Ammon's horn (tissue), 1 donor: Measurements from ENCODE around the gene GPD1L.
A peak's percentile ranks its signal among the peaks of the same experiment; 100 is the strongest.
"Not testable (repeated sequence)": the region's sequence is repeated elsewhere in the genome, so short reads cannot be mapped to it uniquely, and the experiment has no call there.

Experiments used
- DNase-seq: peaks from one replicate; pipeline ENCODE4 v3.0.0-alpha.2; 2016; ENCODE audit warnings: low spot score

The GPD1L gene

GRCh38 chr3:32105291-32106131 is 909 bp upstream of the GPD1L start:
- no peak for DNase-seq

GRCh38 chr3:32106929-32107362 is 526 bp downstream of the GPD1L start:
- peak; percentile 40 for DNase-seq

- not testable (repeated sequence) for DNase-seq
These were observed 1.8 kb downstream of the GPD1L start for GRCh38 chr3:32108224-32108623.

- DNase-seq = peak; percentile 89
These were observed 2.8 kb downstream of the GPD1L start for GRCh38 chr3:32109256-32109655.

- DNase-seq = no peak
These were observed 3.9 kb downstream of the GPD1L start for GRCh38 chr3:32110233-32110760.

GRCh38 chr3:32111560-32111959 is 5.1 kb downstream of the GPD1L start:
- no peak for DNase-seq

GRCh38 chr3:32113566-32113965 is 7.1 kb downstream of the GPD1L start:
- no peak for DNase-seq

- DNase-seq = no peak
These were observed 7.6 kb downstream of the GPD1L start for GRCh38 chr3:32113981-32114545.

GRCh38 chr3:32114546-32115386 is 8.3 kb downstream of the GPD1L start:
- not testable (repeated sequence) for DNase-seq

- DNase-seq = no peak
These were observed 10.9 kb downstream of the GPD1L start for GRCh38 chr3:32117320-32117719.

- DNase-seq = no peak
These were observed 11.8 kb downstream of the GPD1L start for GRCh38 chr3:32118215-32118614.

- DNase-seq = peak; percentile 44
These were observed 14.1 kb downstream of the GPD1L start for GRCh38 chr3:32120471-32120870.

GRCh38 chr3:32121137-32121536 is 14.7 kb downstream of the GPD1L start:
- no peak for DNase-seq

- no peak for DNase-seq
These were observed 17.2 kb downstream of the GPD1L start for GRCh38 chr3:32123620-32124019.

GRCh38 chr3:32125012-32125411 is 18.6 kb downstream of the GPD1L start:
- DNase-seq = peak; percentile 37

- DNase-seq = no peak
These were observed 20.0 kb downstream of the GPD1L start for GRCh38 chr3:32126305-32127015.

GRCh38 chr3:32127219-32127826 is 20.9 kb downstream of the GPD1L start:
- no peak for DNase-seq

- no peak for DNase-seq
These were observed 22.5 kb downstream of the GPD1L start for GRCh38 chr3:32128936-32129335.

- no peak for DNase-seq
These were observed 23.4 kb downstream of the GPD1L start for GRCh38 chr3:32129832-32130231.

GRCh38 chr3:32132121-32132520 is 25.7 kb downstream of the GPD1L start:
- DNase-seq = no peak

- no peak for DNase-seq
These were observed 26.3 kb downstream of the GPD1L start for GRCh38 chr3:32132706-32133105.
